ENCODE measurements around the gene PCDHGA1.
"Not testable (repeated sequence)": the region's sequence is repeated elsewhere in the genome, so short reads cannot be mapped to it uniquely, and the experiment has no call there.

PCDHGA1 gene

DNA sequence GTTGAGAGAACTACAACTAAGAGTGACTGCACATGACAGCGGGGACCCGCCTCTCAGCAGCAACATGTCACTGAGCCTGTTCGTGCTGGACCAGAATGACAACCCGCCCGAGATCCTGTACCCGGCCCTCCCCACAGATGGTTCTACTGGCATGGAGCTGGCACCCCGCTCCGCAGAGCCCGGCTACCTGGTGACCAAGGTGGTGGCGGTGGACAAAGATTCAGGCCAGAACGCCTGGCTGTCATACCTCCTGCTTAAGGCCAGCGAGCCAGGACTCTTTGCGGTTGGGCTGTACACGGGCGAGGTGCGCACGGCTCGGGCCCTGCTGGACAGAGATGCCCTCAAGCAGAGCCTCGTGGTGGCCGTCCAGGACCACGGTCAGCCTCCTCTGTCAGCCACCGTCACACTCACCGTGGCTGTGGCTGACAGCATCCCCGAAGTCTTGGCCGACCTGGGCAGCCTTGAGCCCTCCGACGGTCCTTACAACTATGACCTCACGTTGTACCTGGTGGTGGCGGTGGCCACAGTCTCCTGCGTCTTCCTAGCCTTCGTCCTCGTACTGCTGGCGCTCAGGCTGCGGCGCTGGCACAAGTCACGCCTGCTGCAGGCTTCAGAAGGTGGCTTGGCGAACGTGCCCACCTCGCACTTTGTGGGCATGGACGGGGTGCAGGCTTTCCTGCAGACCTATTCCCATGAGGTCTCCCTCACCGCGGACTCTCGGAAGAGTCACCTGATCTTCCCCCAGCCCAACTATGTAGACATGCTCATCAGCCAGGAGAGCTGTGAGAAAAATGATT is 54.4 kb downstream of the PCDHGA1 start:
- H3K4me3 ChIP-seq (replicated peaks; ENCODE audit: low read depth, low read length), result no peak overlapping the region
- TF ChIP-seq, protein P1, sequence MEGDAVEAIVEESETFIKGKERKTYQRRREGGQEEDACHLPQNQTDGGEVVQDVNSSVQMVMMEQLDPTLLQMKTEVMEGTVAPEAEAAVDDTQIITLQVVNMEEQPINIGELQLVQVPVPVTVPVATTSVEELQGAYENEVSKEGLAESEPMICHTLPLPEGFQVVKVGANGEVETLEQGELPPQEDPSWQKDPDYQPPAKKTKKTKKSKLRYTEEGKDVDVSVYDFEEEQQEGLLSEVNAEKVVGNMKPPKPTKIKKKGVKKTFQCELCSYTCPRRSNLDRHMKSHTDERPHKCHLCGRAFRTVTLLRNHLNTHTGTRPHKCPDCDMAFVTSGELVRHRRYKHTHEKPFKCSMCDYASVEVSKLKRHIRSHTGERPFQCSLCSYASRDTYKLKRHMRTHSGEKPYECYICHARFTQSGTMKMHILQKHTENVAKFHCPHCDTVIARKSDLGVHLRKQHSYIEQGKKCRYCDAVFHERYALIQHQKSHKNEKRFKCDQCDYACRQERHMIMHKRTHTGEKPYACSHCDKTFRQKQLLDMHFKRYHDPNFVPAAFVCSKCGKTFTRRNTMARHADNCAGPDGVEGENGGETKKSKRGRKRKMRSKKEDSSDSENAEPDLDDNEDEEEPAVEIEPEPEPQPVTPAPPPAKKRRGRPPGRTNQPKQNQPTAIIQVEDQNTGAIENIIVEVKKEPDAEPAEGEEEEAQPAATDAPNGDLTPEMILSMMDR (IDR thresholded peaks at IDR 0.05; ENCODE audit: low read depth, low read length, missing control alignments), result no peak
- no peak for DNase-seq (ENCODE audit: extremely low read depth, low read depth)

DNA sequence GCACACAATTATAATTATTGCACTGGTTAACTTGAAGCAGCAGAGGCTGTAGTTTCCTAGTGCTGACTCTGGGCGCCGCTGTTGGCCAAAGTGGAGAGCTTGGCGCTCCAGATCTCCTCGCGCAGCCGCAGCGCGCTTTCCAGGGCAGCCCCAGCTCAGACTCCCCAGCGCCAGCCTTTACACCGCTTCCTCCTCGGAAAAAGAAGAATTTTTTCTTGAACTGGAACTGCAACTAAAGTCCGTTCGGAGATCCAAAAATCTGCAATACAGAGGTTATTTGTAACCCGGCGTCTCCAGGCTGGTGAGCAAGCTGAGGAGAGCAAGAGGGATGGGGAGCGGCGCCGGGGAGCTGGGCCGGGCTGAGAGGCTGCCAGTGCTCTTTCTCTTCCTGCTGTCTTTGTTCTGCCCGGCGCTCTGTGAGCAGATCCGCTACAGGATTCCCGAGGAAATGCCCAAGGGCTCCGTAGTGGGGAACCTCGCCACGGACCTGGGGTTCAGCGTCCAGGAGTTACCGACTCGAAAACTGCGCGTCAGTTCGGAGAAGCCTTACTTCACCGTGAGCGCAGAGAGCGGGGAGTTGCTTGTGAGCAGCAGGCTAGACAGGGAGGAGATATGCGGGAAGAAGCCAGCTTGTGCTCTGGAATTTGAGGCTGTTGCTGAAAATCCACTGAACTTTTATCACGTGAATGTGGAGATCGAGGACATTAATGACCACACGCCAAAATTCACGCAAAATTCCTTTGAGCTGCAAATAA is 57.4 kb downstream of the PCDHGA1 start, which contains the start of gene PCDHGB4:
Gene PCDHGB4, plus strand, starts transcription at position 142 of the 755 bp plus-strand sequence. Its CDS starts 187 bp downstream, at position 329.
- H3K4me3 ChIP-seq (replicated peaks; ENCODE audit: low read depth, low read length), result peak within 1 kb of the TSS; percentile 25; the same call in 1 of the 2 replicates
- TF ChIP-seq, protein P1 (IDR thresholded peaks at IDR 0.05; ENCODE audit: low read depth, low read length, missing control alignments), result peak; percentile 41
- DNase-seq (ENCODE audit: extremely low read depth, low read depth), result not testable (repeated sequence)

DNA sequence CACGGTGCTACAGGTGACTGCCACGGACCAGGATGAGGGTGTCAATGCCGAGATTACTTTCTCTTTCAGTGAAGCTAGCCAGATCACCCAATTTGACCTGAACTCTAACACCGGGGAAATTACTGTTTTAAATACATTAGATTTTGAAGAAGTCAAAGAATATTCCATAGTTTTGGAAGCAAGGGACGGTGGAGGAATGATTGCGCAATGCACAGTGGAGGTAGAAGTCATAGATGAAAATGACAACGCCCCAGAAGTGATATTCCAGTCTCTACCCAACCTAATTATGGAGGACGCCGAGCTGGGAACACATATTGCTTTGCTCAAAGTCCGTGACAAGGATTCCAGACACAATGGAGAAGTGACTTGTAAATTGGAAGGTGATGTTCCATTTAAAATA is 58.3 kb downstream of the PCDHGA1 start:
- no peak for DNase-seq (ENCODE audit: extremely low read depth, low read depth)
- TF ChIP-seq, protein P1 (IDR thresholded peaks at IDR 0.05; ENCODE audit: low read depth, low read length, missing control alignments), result no peak
- H3K4me3 ChIP-seq (replicated peaks; ENCODE audit: low read depth, low read length), result no peak overlapping the region

DNA sequence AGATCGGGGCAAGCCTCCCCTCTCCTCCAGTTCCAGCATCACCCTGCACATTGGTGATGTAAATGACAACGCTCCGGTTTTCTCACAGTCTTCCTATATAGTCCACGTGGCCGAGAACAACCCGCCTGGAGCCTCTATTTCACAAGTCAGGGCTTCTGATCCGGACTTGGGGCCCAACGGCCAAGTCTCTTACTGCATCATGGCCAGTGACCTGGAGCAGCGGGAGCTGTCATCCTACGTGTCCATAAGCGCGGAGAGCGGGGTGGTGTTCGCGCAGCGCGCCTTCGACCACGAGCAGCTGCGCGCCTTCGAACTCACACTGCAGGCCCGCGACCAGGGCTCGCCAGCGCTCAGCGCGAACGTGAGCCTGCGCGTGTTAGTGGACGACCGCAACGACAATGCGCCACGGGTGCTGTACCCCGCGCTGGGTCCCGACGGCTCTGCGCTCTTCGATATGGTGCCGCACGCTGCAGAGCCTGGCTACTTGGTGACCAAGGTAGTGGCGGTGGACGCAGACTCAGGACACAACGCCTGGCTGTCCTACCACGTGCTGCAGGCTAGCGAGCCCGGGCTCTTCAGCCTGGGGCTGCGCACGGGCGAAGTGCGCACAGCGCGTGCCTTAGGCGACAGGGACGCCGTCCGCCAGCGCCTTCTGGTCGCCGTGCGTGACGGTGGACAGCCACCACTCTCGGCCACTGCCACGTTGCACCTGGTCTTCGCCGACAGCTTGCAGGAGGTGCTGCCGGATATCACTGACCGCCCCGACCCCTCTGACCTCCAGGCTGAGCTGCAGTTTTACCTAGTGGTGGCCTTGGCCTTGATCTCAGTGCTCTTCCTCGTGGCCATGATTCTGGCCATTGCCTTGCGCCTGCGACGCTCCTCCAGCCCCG is 59.1 kb downstream of the PCDHGA1 start:
- no peak overlapping the region for H3K4me3 ChIP-seq (replicated peaks; ENCODE audit: low read depth, low read length)
- DNase-seq (ENCODE audit: extremely low read depth, low read depth), result no peak
- TF ChIP-seq, protein P1 (IDR thresholded peaks at IDR 0.05; ENCODE audit: low read depth, low read length, missing control alignments), result no peak

DNA sequence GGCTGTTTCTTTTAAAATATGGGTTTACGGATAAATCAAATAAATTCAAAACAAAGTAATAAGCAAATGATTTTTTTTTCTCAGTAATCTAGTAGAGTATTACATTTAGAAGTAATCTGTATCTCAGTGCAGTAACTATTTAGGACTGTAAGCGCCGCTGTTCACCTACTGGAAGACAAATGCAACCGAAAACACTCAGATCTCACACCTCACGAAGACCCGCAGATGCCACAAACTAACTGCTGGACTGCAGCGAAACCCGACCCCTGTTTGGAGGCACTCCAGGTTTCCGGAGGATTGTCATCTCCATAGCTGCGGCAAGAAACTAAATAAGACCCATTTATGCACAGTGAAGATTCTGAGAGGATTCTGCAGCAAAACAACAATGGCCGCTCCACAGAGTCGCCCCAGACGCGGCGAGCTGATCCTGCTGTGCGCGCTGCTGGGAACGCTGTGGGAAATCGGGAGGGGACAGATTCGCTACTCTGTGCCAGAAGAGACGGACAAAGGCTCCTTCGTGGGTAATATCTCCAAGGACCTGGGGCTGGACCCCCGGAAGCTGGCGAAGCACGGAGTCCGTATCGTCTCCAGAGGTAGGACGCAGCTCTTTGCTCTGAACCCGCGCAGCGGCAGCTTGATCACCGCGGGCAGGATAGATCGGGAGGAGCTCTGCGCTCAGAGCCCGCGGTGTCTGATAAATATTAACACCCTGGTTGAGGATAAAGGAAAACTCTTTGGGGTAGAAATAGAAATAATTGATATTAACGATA is 62.3 kb downstream of the PCDHGA1 start, which contains the start of gene PCDHGA8:
Gene PCDHGA8, plus strand, starts transcription at position 205 of the 770 bp plus-strand sequence. Its CDS starts 181 bp downstream, at position 386.
- no peak for DNase-seq (ENCODE audit: extremely low read depth, low read depth)
- TF ChIP-seq, protein P1 (IDR thresholded peaks at IDR 0.05; ENCODE audit: low read depth, low read length, missing control alignments), result peak; percentile 19
- no peak within 1 kb of the TSS for H3K4me3 ChIP-seq (replicated peaks; ENCODE audit: low read depth, low read length)

Data from HFF-Myc (cell line).